Psoas muscle (tissue), 8 donors: ENCODE data around the gene NEDD4. TPM values are rescaled to one million over a fixed set of nuclear protein-coding genes. Genes with fewer than 3 reads are reported as not detected.
A peak's percentile ranks its signal among the peaks of the same experiment; 100 is the strongest.
"Not testable (repeated sequence)": the region's sequence is repeated elsewhere in the genome, so short reads cannot be mapped to it uniquely, and the experiment has no call there.

Source experiments
- ATAC-seq, 4 donors: fragments of 200-7000 bp; cut with Tn5 transposase; one replicate each; pipeline ENCODE4 v1.9.1; 2020; ENCODE audit warnings: moderate library complexity in 3 of 4, mild to moderate bottlenecking in 2 of 4
- DNase-seq, 2 donors: peaks; one replicate each; pipeline ENCODE4 v3.0.0-alpha.2; 2020
- H3K27ac ChIP-seq: fragments of 200-600 bp; one replicate; pipeline ENCODE4 v1.8.0; 2022
- H3K27me3 ChIP-seq, 3 donors: fragments of 200-600 bp in 1 of 3; one replicate each; pipeline versions ENCODE4 v1.6.1 to v1.8.0; 2013 to 2022; ENCODE audit warnings: low read length in 2 of 3, mild to moderate bottlenecking in 2 of 3, moderate library complexity in 1 of 3; ENCODE audit not compliant: insufficient read depth in 3 of 3
- H3K36me3 ChIP-seq, 2 donors: fragments of 200-600 bp in 1 of 2; one replicate each; pipeline versions ENCODE4 v1.6.1 to v1.8.0; 2013 to 2022; ENCODE audit warnings: low read depth in 1 of 2, mild to moderate bottlenecking in 1 of 2, moderate library complexity in 1 of 2; ENCODE audit not compliant: insufficient read depth in 1 of 2
- H3K4me1 ChIP-seq: fragments of 200-600 bp; one replicate; pipeline ENCODE4 v1.8.0; 2022
- H3K4me3 ChIP-seq: fragments of 200-600 bp; one replicate; pipeline ENCODE4 v1.8.0; 2022; ENCODE audit warnings: mild to moderate bottlenecking
- H3K9me3 ChIP-seq: fragments of 200-600 bp; one replicate; pipeline ENCODE4 v1.8.0; 2022
- WGBS, 3 donors: extraction: QIAGEN DNeasy Blood & Tissue Kit; methylation state at CpG; one replicate each; pipeline versions ENCODE4 v1.1.6 to v1.1.7; 2013; 5-methylcytosine and 5-hydroxymethylcytosine counted together
- intact Hi-C, 2 donors: fragments of 100-400 bp; cut with DNase I; formaldehyde crosslinking; loops; one replicate each; pipeline versions ENCODE4 v1.11.0 to v1.14.2; 2022
- polyA plus RNA-seq, 3 donors: library from polyadenylated mRNA; stranded (reverse); fragments of 200-250 nt; gene quantifications; one replicate each; pipeline ENCODE4 v1.2.3, GENCODE V29; 2013
- total RNA-seq, 4 donors: library from RNA; stranded (reverse); fragmentation: NEBNext Ultra II Directional in 2 of 4; extraction: Animal tissue kit (Norgen Biotek cat#: 25700) in 2 of 4; gene quantifications; one replicate each; pipeline versions ENCODE4 v1.2.1 to v1.2.4, GENCODE V29; 2021 to 2023
- TF ChIP-seq, protein P1 (sequence below): fragments of 200-600 bp; IDR thresholded peaks from one replicate; pipeline ENCODE4 v1.8.0; 2022; ENCODE audit warnings: antibody characterized with exemption
- donor health status: healthy with polysubstance abuse.
- donor health status: DM: no; HTN: no; CAD: no; lungs with moderate emphysema.
- donor health status: Bipolar disorder and iron deficiency.
- donor health status: healthy.
- donor health status: DM: yes; HTN: yes; CAD: no.
- donor health status: DM: no; HTN: no; CAD: no.
- donor health status: DM: no; HTN: no; CAD: no.
- donor health status: DM: yes; HTN: yes; CAD: no.

The NEDD4 gene
- total and polyA plus RNA-seq, 7 donors = 36.2 to 145 (median 94.5) TPM

DNA sequence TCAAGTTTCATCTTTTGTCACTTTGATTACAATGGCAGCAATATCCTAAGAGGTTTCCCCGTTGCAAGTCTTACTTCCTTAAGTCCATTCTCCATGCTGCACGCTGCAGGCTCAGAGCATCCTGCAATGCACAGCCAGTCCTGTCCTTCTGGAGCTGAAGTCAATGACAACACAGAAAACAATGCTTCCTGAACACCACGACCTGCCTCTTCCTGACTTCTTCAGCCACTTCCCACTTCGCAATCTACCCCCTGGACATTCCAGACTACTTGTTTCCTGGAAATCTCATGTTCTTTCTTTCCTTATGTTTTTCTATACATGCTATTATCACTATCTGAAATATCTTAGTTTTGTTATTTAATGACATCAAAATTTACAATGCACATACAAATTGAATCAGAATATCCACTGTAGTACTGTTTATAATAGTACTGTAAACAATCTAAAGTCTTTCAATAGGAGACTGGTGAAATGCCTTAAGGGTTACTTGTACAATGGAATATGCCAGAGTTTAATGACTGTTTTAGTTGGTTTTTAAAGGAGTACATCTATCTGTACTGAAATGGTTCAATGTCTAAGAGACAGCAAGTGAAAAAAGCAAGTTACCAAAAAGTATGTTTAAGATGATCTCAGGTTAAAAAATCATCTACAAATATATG lies 136.8 kb downstream of the NEDD4 start:
- H3K9me3 ChIP-seq = no peaks in the 10 kb centered on the region
- H3K27me3 ChIP-seq = no peaks in the 10 kb centered on the region
- no peak for ATAC-seq
- TF ChIP-seq, protein P1, sequence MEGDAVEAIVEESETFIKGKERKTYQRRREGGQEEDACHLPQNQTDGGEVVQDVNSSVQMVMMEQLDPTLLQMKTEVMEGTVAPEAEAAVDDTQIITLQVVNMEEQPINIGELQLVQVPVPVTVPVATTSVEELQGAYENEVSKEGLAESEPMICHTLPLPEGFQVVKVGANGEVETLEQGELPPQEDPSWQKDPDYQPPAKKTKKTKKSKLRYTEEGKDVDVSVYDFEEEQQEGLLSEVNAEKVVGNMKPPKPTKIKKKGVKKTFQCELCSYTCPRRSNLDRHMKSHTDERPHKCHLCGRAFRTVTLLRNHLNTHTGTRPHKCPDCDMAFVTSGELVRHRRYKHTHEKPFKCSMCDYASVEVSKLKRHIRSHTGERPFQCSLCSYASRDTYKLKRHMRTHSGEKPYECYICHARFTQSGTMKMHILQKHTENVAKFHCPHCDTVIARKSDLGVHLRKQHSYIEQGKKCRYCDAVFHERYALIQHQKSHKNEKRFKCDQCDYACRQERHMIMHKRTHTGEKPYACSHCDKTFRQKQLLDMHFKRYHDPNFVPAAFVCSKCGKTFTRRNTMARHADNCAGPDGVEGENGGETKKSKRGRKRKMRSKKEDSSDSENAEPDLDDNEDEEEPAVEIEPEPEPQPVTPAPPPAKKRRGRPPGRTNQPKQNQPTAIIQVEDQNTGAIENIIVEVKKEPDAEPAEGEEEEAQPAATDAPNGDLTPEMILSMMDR = no peak
- WGBS, 3 donors = 68 to 75% (median 70%) methylated on average over 4 of the region's 4 CpGs
- H3K36me3 ChIP-seq = peaks cover 12 to 99% of the 10 kb centered on the region in 2 donors
- no peak for DNase-seq
- intact Hi-C loops = loop anchor here in 1 of 2 donors (5.0 kb wide), 1 partner anchor 41 kb away; no protein-coding TSS in a partner anchor
- H3K4me1 ChIP-seq = peaks cover 5% of the 10 kb centered on the region
- no peak overlapping the region for H3K27ac ChIP-seq
- H3K4me3 ChIP-seq = no peak overlapping the region

DNA sequence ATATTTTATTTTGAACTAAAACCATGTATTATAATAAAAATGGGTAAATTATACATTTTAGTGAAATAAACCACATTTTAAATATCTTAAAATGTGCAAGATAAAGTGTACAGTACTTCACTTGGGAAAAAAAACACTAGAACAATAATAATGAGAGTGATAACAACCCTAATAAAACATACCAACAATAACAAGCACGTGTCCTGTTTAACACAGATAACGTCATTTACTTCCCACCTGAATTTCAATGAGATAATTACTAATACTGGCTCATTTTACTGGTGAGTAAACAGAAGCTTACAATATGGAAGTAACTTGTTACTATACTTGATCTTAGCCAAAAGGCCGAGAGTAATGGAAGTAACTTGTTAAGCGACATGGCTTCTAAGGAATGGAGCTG lies 140.3 kb downstream of the NEDD4 start:
- DNase-seq = no peak
- WGBS, 3 donors = 79 to 89% (median 85%) methylated on average over 4 of the region's 4 CpGs
- Histone ChIP-seq H3K9me3 (no peaks in the 10 kb centered on the region), H3K27ac (no peak overlapping the region), H3K4me1 (no peaks in the 10 kb centered on the region), H3K36me3 (peaks cover 4 to 99% of the 10 kb centered on the region in 2 donors), H3K27me3 (no peaks in the 10 kb centered on the region), H3K4me3 (no peak overlapping the region)
- intact Hi-C loops = no loop called here
- TF ChIP-seq, protein P1 = no peak
- ATAC-seq = no peak

DNA sequence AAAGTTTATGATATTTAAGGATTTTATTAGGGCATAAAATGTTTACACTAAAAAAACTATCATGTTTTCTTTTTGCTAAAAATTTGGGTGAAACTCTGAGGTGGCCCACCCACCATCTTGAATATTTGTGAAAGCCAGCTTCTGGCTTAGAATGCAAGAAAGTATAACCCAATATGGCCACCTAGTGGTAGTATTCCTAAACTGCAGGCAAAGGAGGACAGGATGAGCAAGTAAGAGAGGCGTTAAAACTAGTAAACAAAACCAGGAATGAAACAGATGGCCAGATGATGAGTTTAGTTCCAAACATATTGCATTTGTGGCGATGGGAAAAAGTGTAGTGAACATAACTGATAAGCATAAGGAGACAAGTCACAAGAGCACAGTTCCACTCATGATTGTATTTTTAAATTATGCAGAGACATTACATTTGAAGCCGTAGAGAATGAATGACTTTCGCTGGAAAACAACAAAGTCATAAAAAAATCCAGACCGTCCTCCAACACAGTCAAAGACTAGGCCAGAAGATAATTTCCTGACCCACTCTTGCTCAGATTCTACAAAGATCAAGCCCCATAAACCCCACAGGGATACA lies 147.2 kb downstream of the NEDD4 start:
- TF ChIP-seq, protein P1 = peak; percentile 88
- no peak for DNase-seq
- H3K27me3 ChIP-seq = no peaks in the 10 kb centered on the region
- H3K4me3 ChIP-seq = no peak overlapping the region
- 50 to 56% (median 51%) methylated on average over 5 of the region's 5 CpGs for WGBS, 3 donors
- no peaks in the 10 kb centered on the region for H3K4me1 ChIP-seq
- ATAC-seq = peak; percentile 53 to 76 (median 70)
- peaks cover 2 to 91% of the 10 kb centered on the region in 2 donors for H3K36me3 ChIP-seq
- H3K9me3 ChIP-seq = no peaks in the 10 kb centered on the region
- intact Hi-C loops = loop anchor here in 1 of 2 donors (5.0 to 10.0 kb wide), 2 partner anchors 199 to 321 kb away; no protein-coding TSS in a partner anchor
- H3K27ac ChIP-seq = no peak overlapping the region

DNA sequence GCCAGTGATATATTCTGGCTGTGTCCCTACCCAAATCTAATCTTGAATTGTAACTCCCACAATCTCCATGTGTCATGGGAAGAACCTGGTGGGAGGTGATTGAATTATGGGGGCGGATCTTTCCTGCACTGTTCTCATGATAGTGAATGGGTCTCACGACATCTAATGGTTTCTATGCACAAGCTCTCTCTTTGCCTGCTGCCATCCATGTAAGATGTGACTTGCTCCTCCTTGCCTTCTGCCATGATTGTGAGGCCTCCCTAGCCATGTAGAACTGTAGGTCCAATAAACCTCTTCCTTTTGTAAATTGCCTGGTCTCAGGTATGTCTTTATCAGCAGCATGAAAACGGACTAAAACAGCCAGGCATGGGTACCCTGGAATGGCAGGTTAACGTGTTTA lies 150.5 kb downstream of the NEDD4 start:
- H3K9me3 ChIP-seq, H3K27ac ChIP-seq, DNase-seq, H3K4me1 ChIP-seq, H3K4me3 ChIP-seq, ATAC-seq, H3K27me3 ChIP-seq: not testable (repeated sequence)
- intact Hi-C loops = loop anchor here in 1 of 2 donors (10.0 kb wide), 1 partner anchor 318 kb away; no protein-coding TSS in a partner anchor
- peaks cover 3 to 91% of the 10 kb centered on the region in 2 donors for H3K36me3 ChIP-seq
- whole genome bisulfite sequencing, 3 donors = 96 to 97% (median 96%) methylated on average over 4 of the region's 4 CpGs

DNA sequence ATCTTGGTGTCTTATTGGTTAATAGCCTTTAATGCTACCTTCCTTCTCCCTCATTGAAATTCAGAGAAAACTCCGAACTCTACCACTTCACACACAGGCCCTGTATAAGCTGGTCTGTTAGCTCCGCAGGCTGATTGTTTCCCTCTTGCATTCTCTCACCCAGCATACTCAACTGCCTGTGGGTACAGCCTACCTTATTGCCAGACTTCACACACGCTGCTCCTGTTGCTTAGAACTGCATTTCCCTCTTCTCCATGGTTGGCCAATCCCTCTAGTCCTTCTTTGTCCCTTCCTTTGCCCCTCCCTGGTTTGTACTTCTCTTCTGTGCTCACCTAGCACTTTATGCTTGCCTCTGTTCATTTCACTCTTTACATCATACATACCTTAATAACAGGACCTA lies 157.5 kb downstream of the NEDD4 start:
- 99 to 100% (median 100%) methylated on average over 3 of the region's 3 CpGs for WGBS, 3 donors
- H3K27ac ChIP-seq = no peak overlapping the region
- DNase-seq = no peak
- H3K4me3 ChIP-seq = no peak overlapping the region
- no peaks in the 10 kb centered on the region for H3K27me3 ChIP-seq
- TF ChIP-seq, protein P1 = no peak
- H3K4me1 ChIP-seq = no peaks in the 10 kb centered on the region
- H3K36me3 ChIP-seq = peaks cover 17 to 100% of the 10 kb centered on the region in 2 donors
- ATAC-seq = peak in 1 of 4 donors; percentile 8
- no peaks in the 10 kb centered on the region for H3K9me3 ChIP-seq
- intact Hi-C loops = no loop called here
